Daoy (cell line): ENCODE results near the gene SATL1. TPM values are rescaled to one million over a fixed set of nuclear protein-coding genes. Genes with fewer than 3 reads are reported as not detected.
A peak's percentile ranks its signal among the peaks of the same experiment; 100 is the strongest.
"Not testable (repeated sequence)": the region's sequence is repeated elsewhere in the genome, so short reads cannot be mapped to it uniquely, and the experiment has no call there.

ENCODE experiments used
- DNase-seq: peaks from one replicate; pipeline ENCODE4 v3.0.0-alpha.2; 2015; ENCODE audit warnings: low read depth
- total RNA-seq: library from RNA; depleted of rRNA; stranded (reverse); fragments of >200 nt; shearing (Covaris generic); gene quantifications from 2 replicates; pipeline ENCODE4 v1.2.3, GENCODE V29; 2014; rRNA removed

The SATL1 gene, protein sequence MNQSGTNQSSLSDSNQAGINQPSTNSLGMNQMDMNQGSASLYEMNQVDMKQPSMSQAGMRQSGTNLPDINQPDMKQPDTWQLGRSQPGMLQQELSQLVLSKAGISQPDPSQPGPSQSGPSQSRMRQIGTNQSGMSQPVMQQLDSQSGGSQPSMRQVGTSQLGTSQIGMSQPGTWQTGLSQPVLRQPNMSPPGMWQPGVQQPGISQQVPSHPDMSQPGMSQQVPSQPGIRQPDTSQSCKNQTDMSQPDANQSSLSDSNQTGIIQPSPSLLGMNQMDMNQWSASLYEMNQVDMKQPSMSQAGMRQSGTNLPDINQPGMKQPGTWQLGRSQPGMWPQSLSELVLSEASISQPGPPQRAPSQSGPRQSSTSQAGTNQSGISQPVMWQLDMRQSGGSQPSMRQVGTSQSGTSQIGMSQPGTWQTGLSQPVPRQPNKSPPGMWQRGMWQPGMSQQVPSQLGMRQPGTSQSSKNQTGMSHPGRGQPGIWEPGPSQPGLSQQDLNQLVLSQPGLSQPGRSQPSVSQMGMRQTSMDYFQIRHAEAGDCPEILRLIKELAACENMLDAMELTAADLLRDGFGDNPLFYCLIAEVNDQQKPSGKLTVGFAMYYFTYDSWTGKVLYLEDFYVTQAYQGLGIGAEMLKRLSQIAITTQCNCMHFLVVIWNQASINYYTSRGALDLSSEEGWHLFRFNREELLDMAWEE
- total RNA-seq, result 0.60 TPM in 1 of 2 replicates, not detected in the other

DNA sequence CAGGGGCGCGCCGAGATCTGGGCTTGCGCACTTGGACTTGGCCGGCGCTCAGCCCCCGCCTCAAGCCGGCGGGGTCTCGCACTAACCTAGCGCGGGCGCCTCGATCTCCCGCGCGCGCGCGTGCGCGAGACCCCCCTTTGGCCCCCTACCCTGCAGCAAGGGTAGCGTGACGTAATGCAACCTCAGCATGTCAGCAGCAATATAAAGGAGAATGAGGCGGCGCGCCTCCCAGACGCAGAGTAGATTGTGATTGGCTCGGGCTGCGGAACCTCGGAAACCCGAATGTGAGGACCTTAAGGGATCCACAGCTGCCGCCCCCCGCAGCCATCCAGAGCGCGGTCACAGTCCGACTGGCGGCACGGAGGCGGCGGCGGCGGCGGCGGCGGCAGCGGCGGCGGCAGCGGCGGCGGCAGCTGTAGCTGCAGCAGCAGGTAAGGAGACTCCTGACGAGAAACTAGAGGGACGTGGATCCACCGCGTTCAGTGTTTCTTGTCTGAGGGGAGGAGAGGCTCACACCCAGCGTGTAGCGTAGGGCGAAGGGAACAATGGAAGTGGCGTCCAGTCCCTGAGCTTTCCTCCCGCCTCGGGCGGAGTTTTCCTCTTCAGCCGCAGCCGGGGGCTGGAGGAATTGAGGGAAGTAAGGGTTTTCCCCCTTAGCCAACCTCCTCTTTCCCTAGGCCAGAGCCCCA, at the start of gene SATL1, which contains the start of gene ZNF711:
SATL1 (minus strand) TSS at position 19 of the 689 bp plus-strand sequence. CDS start 134,811 bp downstream, outside the sequence.
ZNF711 (plus strand) TSS at position 231 of the 689 bp plus-strand sequence. CDS start 3,582 bp downstream, outside the sequence.
- DNase-seq, result peak; percentile 72

- DNase-seq, result no peak
Observed at GRCh38 chrX:85288992-85289723, 45.6 kb upstream of the SATL1 start.

DNA sequence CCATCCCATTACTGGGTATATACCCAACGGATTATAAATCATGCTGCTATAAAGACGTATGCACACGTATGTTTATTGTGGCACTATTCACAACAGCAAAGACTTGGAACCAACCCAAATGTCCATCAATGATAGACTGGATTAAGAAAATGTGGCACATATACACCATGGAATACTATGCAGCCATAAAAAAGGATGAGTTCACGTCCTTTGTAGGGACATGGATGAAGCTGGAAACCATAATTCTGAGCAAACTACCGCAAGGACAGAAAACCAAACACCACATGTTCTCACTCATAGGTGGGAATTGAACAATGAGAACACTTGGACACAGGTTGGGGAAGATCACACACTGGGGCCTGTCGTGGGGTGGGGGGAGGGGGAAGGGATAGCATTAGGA, 41.7 kb upstream of the SATL1 start:
- DNase-seq, result not testable (repeated sequence)

GRCh38 chrX:85244450-85245211, 1.1 kb upstream of the SATL1 start:
- peak; percentile 17 for DNase-seq

GRCh38 chrX:85243155-85243554, 424 bp downstream of the SATL1 start:
- DNase-seq, result peak; percentile 1

GRCh38 chrX:85223359-85223758, 20.2 kb downstream of the SATL1 start:
- no peak for DNase-seq

DNA sequence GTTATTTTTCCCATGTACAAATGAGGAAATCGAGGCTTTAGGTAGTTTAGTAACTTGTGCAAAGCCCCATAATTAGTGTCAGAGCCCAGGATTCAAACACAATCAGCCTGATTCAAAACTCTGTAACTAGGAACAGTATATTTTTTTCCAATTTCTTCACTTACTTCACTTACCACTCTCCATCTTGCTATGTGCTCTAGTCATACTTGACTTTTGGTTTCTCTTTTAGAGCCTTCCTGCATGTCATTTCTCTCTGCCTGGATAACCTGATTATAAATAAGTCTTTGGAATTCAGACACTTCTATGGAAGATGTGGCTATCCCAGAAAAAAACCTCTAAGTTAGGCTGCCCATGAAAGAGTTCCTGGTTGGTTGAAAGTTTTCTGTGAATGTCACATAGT, 22.2 kb downstream of the SATL1 start:
- no peak for DNase-seq

- no peak for DNase-seq
Observed at GRCh38 chrX:85215946-85216345, 27.6 kb downstream of the SATL1 start.

GRCh38 chrX:85213792-85214530, 29.6 kb downstream of the SATL1 start:
- no peak for DNase-seq

DNA sequence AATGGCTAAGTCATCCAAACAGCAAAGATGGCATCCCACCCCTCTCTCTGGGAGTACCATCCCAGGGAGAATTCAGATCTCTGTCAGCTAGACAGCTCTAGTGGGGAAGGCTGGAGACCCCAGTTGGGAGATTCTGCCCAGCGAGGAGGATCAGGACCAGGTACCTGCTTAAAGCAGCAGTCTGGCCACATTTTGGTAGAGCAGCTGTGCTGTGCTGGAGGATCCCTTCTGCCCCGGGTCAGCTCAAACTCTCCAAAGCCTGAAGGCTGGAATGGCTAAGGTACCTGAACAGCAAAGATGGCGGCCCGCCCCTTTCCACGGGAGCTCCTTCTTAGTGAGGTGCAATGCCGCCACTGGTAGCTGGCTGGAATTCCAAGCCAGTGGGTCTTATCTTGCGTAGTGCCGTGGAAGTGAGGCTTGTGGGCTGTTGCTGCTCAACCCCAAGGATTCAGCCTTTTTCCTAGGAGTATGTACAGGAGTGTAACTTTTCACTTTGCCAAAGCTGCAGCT, 40.1 kb downstream of the SATL1 start:
- no peak for DNase-seq

GRCh38 chrX:85196319-85196718, 47.3 kb downstream of the SATL1 start:
- DNase-seq, result no peak

- no peak for DNase-seq
Observed at GRCh38 chrX:85159644-85160043, 83.9 kb downstream of the SATL1 start.

GRCh38 chrX:85140964-85141363, 102.6 kb downstream of the SATL1 start:
- DNase-seq, result no peak

- no peak for DNase-seq
Observed at GRCh38 chrX:85139422-85139821, 104.2 kb downstream of the SATL1 start.

GRCh38 chrX:85136409-85136808, 107.2 kb downstream of the SATL1 start:
- DNase-seq, result no peak

DNA sequence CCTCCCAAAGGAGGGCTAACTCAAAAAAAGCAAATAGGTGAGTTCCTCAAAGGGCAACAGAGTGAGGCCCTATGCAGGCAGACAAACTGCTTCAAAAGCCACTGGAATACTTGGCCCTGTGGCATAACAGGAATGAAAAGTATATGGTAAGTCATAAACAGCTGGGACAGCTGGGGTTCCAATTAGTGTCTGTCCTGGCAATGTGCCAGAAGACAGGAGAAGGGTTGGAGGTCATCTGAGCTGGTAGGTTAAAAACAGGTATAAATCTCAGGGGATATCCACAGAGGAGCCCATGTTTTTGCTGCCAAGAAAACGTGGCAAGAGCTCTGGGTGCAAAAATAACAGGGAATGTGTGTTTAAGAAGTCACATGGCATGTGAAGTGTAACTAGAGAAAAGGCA, 128.3 kb downstream of the SATL1 start:
- no peak for DNase-seq

DNA sequence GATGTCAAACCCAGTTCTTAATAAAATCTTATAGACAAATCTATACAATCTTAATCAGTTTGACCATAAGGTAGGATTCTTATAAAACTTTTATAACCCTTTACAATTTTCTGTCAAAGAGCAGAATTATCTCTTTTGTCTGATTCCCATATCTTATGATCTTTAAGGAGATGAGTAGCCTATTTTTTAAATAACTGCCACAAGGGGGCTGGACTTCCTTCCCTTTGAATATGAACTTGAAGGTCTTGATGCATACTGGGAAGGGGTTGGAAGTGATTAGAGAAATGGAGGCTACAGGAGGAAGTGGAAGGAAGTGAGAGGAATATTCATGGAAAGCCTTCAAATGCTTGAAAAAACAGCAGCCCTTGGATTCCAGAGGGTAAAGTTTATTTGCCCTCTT, 128.8 kb downstream of the SATL1 start:
- no peak for DNase-seq

GRCh38 chrX:85114171-85114570, 129.4 kb downstream of the SATL1 start:
- DNase-seq, result no peak

DNA sequence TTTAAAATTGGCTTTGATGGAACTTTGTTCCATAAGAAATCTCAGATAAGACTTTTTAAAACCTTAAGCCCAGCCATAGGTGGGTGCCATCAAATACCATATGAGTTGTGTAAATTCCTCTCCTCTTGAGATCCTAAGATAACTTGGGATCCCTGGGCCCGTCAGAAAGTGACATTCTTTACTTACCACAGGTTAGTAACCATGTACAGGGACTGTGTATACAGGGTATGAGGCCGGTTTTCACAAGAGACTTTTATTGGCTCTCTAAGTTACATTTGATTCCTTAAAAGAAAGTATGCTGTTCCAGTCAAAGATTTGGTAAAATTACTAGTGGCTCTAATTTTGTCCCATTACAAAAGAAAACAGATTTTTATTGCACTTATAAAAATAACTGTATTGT, 129.8 kb downstream of the SATL1 start:
- no peak for DNase-seq

DNA sequence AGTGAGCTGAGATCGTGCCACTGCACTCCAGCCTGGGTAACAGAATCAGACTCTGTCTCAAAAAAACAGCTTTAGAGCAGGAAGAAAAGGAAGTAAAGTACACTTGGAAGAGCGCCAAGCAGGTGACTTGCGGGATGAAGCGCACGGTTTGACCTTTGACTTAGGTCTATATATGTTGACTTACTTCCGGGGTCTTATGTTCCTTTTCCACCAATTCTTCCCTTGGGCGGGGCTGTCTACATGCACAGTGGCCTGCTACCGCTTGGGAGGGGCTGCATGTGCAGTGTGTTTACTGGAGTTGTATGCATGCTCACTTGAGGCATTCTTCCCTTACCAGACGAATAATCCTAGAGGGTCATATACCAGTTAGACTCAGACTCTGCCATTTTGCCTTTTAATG, 131.3 kb downstream of the SATL1 start:
- DNase-seq, result no peak
